Measurements from ENCODE around the gene CXCL8.

CXCL8 gene

DNA sequence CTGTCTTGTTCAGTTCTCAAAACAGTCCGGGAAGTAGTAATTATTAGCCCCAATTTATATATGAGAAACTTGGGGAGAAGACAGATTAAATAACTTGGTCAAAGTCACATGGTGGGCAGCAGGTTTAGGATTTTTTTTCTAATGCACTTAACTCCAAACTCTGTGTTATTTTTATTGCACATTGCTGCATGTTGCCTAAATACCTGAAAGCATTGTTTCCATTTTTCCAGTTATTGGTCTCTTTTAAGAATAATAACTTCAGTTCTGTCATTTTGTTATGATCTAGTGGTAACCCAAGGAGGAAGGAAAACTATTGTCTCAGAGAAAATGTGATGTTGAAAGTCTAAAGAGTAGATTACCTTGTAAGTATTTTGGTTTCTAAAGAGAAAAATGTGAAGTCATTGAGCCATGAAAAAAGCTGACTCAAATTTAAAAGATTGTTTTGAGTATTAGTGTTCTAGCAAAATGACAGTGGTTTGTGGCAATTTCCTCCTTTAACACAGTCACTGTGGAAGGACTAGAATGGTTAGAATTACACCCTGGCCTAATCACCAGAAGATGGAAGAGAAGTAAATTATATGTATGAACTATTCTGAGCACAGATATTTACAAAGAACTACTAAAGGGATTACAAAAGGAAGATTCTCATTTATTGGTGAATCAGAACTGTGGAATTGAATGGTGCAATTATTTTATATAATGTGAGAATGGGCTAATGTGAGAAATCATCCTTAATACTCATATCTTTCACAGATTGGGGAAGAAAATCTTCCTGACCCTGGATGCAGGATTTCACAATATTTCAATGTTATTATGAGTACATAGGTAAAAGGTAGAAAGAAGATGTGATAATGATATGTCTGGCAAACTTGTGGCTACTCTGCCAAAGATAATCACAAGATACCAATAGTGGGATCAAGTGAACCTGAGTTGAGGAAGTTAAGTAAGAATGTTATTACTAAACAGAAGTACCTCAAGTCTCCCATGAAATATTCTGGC lies 21.7 kb upstream of the CXCL8 start:
- DNase-seq (ENCODE audit: low read depth), result peak; percentile 47

DNA sequence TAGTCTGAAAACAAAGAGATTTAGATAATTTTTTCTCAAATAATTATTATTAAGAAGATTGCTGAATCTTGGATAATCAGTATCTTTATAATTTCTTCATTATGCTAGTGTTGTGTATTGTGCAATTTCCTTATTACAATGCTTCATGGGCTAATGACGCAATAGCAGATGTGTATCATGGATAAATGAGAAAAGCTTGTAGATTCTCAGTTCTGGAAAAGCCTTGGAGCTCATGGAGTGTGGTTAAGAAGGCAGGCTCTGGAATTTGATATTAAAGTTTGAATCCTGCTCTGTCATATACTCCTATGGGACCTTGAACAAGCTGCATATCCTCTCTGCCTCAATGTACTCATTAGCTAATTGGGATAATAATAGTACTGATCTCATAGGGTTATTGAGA lies 18.9 kb upstream of the CXCL8 start:
- DNase-seq (ENCODE audit: low read depth), result peak; percentile 69

DNA sequence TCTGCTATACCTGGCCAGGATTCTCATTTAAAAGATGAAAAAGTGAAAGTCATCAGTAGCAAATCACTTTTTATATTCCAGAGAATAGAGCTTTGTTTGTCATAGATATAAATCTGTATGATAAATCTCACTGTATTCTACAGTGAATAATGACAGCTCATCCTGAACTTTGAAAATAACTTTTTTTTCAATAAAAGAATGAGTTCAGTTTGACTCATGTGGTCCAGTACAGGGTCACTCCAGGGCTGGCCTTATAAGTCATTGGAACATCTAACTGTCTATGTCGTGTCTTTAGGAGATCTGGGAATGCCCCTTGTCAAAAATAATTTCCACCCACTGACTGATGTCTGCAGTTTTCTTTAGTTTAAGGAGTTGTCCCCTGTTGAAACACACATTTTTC lies 18.5 kb upstream of the CXCL8 start:
- no peak for DNase-seq (ENCODE audit: low read depth)

DNA sequence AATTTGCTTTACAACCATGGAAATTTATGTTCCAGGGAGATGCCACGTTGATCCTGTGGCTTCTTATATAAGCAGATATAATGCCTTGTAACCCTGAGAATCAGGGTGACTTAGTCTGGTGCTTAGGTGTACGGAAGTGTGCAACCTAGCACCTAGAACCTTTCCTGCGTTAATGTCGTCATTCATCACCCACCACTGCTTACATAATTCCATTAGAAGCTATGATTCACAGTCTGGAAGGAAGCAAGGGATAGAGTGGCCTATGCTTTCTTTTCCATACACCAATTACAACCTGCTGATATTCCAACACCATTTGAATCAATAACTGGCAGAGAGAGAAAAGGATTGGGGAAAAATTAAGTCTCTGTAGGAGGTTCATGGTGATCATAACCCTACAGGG lies 17.3 kb upstream of the CXCL8 start:
- DNase-seq (ENCODE audit: low read depth), result no peak

DNA sequence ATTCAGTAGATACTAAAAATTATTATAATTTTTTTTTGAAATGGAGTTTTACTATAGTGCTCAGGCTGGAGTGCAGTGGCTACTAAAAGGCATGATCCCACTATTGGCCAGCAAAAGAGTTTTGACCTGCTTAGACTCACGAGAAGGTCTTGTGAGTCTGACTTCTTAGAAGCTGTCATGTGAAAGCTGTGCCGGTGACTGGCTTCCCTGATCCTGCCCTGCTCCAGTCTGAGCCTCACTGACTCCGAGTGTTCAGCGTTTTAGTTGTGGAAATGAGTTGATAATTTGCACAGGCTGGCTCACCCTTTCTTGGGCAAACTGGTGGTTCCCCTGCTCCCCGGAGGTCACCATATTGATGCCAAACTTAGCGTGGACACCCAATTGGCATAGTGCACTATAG lies 16.4 kb upstream of the CXCL8 start:
- DNase-seq (ENCODE audit: low read depth), result no peak

DNA sequence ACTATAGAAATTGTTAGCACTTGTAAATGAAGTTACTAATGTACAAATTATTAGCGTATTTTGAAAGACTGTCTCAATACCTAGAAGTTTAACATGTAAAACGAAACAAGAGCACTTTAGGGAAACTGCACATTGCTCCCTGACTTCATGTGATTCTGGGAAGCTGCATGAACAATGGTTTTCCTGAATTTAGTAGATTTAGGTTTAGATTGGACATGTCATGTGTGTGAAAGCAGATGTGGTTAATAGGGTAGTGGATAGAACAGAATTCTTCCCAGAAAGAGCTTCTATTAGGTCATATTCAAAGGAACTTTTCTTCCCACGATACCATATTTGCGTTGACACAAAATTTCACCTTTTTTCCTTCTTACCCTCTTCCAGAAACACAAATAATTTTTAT lies 14.9 kb upstream of the CXCL8 start:
- DNase-seq (ENCODE audit: low read depth), result no peak

DNA sequence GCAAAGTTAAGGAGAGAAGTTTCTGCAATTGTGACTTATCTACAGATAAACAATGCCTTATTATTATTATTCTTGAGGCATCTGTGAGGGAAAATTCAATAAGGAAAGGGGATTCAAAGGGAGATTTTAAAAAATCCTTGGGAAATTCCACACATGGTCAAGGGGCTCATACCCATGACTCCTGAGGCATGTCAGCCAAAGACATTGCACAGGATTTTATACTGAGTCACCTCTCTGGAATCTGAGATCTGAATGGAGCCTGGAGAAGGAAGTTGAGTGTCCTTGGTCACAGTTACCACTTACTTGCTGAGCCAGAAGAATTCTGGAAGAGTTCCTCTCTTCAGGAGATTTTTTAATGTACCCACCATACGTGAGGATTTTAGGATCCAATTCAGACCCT lies 14.4 kb upstream of the CXCL8 start:
- DNase-seq (ENCODE audit: low read depth), result peak; percentile 79

DNA sequence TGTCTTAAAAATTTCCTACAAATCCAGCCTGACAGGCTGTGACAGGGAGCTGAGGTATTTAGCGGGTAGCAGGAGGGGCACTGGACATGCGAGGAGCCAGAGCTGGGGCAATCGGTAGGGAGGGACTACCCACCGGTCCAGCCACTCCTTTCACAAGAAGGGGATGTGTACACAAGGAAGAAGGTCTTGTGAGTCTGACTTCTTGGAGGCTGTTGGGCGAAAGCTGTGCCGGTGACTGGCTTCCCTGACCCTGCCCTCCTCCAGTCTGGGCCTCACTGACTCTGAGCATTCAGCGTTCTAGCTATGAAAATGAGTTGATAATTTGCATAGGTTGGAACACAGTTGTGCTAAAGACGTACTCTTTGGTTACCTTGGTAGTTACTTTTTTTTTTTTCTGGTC lies 12.7 kb upstream of the CXCL8 start:
- no peak for DNase-seq (ENCODE audit: low read depth)

DNA sequence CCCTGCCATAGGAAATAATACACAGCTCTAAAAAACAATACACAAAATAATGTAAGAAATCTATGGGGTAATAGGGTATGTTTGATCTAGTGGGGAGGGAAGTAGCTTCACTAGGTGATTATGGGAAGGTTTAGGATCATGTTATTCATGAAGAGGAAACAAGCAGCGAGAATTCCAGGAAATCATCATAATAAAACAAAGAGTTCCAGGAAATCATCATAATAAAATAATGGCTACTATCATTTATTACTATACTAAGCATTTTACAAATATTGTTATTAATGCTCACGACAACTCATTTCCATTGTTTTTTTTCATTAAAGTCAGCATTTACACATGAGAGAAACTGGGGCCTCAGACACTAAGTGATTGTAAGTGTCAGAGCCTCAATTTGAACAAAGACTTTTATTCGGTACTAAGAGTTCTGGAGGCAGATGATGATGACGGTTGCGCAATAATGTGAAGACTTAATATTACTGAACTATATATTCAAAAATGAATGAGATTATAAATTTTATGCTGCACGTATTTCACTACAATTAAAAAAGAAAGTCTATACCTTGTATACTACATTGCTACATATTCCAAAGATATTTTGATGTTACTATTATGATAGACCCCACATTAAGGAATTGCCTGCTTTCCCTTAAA lies 12.2 kb upstream of the CXCL8 start:
- DNase-seq (ENCODE audit: low read depth), result no peak

DNA sequence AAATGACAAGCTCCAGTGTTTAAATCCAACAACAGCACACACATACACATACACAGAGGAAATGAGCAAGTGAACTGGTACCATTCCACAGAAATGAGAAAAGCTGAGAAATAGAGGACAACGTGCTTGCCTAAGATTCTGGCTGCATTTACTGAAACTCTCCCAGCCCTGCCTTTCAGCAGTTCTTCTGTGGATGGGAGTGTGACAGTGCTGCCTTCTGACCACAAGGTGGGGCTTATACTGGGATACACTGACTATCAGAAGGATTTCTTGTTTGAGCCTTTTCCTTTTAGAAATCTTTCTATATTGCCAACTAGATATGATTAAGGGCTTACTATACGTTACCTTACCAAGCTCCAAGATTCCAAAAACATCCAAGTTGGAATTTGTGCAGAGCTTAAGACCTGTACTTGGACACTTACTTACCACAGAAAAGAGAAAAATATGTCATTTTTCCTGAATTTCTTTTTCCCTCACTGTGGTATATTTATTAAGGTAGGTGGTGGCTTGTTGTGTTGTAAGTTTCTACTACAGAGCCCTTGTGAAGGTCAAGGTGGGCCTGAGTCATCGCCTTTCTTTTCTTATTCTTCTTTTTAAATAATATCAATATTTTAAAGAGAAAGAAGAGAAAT lies 10.7 kb upstream of the CXCL8 start:
- DNase-seq (ENCODE audit: low read depth), result peak; percentile 60

DNA sequence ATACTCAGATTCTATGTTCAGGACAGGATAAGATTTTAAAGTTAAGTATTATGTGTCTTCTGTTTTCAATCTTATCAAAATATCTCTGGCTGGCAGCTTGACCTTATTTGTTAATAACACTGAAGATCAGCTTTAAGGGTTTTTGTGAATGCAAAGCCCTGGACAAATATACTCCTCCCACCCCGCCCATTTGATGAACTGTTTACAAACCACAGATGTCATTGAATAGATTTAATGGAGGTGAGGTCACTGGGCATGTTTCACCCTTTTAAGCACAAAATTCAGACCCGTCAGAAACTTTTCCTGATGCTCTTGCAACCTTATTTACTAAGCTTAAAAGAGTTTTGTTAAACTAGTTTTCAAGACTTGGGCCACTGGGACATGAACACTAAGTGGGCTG lies 10.1 kb upstream of the CXCL8 start:
- no peak for DNase-seq (ENCODE audit: low read depth)

DNA sequence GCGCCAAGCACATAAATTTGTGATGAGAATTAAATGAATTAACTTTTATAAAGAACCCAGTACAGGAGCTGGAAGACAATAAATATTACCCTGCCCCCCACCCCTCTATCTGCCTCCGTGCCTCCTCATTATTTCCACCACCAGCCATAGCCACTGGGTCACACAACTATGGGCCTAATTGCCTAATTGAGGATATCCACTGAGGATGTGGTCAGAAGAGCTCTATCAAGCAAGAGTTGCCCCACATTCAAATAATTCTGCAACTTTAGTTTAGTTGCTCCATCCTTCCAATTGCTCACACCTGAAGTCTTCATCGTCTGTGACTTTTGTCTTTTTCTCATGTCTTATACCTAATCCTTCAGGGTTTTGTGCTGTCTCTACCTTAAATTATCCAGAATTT lies 9.5 kb upstream of the CXCL8 start:
- DNase-seq (ENCODE audit: low read depth), result no peak

DNA sequence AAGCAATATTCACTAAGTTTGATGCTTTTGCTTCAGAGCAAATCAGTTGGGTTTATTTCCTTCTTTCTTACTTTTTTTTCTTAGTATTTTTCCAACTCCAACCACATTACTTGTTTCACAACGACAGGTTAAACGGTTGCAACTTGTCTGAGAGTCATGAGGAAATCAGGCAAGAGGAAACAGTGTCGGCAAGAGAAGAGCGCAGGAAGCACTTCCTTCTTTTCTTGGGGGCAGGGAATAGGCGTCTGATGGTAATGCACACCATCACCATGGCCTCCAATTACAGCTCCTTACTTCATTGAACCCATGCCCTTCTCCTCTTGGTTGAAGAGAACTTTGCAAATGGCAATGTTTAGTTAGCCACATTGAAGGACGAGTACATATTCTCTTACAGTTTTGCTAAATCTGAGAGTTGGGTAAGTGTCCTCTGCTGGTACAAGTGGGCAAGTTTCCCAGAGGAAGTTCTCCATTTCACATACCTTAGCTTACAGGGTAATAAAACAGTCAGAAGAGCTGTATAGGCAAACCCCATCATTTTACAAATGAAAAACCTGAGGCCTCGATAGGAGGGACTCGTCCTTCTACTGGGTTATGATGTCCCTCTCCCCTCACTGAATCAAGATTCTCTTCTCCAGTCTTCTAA lies 8.3 kb upstream of the CXCL8 start:
- DNase-seq (ENCODE audit: low read depth), result no peak

DNA sequence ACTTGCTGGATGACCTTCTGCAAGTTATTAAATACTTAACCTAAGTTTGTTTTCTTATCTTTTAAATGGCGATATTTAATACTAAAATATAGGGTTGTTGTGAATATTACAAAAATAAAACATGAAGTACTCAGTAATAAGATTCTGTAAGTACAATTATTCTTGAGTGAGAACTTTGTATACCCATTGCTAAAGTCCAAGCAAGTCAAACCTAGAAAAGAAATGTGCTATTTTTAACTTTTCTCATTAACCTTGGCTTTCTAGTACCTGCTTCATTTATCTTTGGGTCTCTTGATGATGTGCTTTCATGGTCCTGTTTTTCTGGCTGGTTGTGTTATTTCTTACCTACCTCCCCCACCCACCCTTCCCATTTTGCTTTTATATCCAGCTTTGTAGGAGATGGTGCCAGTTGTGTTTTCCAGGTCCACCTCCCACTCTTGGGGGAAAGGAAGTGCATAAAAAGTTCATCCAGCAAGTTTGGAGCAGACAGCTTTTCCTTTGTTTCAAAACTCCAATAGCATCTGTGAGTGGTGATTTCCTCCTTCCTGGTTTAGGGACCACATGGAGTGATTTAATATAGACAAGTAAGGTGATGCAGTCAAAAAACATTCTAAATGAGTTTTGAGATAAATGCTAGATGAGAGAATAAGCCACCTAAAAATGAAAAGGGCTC lies 7.5 kb upstream of the CXCL8 start:
- DNase-seq (ENCODE audit: low read depth), result no peak

DNA sequence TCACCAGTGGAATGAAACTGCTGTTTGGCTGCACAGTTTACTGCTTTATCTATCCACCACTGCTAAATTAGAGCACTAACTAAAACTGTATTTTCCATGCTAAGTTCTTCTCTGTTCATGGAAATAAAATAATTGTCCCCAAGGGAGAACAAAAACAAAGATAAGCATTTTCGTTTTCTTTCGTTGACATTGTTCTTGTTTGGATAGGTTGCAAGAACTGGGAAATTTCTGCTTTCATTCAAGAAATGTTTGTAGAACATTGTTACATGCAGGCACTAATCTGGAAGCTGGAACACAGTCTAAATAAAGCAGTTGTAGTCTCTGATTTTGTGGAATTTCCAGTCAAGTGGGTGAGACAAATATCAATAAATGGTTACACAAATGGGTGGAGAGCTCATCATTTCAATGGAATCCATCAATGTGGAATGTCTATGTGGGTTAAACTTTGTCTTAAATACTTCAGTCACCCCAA lies 5.8 kb upstream of the CXCL8 start:
- DNase-seq (ENCODE audit: low read depth), result no peak

DNA sequence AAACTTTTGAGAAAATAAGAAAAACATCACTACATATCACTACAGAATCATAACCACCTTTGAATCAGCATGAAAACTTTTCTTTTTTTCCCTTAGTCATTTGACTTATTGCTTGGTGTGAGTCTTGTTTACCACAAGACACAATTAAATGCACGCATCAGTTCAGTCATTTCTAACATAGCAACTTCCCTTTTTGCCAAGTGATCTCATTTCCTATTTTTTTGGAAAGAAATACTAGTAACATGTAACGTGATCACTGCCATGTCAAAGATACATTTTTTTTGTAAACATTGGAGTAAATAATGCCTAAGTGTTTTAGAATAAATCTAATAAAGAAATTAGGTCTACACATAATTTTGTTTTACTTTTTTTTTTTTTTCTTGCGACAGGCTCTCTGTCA lies 5.1 kb upstream of the CXCL8 start:
- DNase-seq (ENCODE audit: low read depth), result no peak

DNA sequence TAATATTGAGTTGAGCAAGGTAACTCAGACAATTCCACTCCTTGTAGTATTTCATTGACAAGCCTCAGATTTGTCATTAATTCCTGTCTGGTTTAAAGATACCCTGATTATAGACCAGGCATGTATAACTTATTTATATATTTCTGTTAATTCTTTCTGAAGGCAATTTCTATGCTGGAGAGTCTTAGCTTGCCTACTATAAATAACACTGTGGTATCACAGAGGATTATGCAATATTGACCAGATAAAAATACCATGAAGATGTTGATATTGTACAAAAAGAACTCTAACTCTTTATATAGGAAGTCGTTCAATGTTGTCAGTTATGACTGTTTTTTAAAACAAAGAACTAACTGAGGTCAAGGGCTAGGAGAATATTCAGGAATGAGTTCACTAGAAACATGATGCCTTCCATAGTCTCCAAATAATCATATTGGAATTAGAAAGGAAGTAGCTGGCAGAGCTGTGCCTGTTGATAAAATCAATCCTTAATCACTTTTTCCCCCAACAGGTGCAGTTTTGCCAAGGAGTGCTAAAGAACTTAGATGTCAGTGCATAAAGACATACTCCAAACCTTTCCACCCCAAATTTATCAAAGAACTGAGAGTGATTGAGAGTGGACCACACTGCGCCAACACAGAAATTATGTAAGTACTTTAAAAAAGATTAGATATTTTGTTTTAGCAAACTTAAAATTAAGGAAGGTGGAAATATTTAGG lies 821 bp downstream of the CXCL8 start:
- no peak for DNase-seq (ENCODE audit: low read depth)

DNA sequence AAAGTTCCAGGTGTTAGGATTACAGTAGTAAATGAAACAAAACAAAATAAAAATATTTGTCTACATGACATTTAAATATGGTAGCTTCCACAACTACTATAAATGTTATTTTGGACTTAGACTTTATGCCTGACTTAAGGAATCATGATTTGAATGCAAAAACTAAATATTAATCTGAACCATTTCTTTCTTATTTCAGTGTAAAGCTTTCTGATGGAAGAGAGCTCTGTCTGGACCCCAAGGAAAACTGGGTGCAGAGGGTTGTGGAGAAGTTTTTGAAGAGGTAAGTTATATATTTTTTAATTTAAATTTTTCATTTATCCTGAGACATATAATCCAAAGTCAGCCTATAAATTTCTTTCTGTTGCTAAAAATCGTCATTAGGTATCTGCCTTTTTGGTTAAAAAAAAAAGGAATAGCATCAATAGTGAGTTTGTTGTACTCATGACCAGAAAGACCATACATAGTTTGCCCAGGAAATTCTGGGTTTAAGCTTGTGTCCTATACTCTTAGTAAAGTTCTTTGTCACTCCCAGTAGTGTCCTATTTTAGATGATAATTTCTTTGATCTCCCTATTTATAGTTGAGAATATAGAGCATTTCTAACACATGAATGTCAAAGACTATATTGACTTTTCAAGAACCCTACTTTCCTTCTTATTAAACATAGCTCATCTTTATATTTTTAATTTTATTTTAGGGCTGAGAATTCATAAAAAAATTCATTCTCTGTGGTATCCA lies 1.6 kb downstream of the CXCL8 start:
- DNase-seq (ENCODE audit: low read depth), result no peak

DNA sequence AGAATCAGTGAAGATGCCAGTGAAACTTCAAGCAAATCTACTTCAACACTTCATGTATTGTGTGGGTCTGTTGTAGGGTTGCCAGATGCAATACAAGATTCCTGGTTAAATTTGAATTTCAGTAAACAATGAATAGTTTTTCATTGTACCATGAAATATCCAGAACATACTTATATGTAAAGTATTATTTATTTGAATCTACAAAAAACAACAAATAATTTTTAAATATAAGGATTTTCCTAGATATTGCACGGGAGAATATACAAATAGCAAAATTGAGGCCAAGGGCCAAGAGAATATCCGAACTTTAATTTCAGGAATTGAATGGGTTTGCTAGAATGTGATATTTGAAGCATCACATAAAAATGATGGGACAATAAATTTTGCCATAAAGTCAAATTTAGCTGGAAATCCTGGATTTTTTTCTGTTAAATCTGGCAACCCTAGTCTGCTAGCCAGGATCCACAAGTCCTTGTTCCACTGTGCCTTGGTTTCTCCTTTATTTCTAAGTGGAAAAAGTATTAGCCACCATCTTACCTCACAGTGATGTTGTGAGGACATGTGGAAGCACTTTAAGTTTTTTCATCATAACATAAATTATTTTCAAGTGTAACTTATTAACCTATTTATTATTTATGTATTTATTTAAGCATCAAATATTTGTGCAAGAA lies 2.3 kb downstream of the CXCL8 start:
- no peak for DNase-seq (ENCODE audit: low read depth)

DNA sequence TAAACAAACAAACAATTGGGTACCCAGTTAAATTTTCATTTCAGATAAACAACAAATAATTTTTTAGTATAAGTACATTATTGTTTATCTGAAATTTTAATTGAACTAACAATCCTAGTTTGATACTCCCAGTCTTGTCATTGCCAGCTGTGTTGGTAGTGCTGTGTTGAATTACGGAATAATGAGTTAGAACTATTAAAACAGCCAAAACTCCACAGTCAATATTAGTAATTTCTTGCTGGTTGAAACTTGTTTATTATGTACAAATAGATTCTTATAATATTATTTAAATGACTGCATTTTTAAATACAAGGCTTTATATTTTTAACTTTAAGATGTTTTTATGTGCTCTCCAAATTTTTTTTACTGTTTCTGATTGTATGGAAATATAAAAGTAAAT lies 2.9 kb downstream of the CXCL8 start:
- DNase-seq (ENCODE audit: low read depth), result no peak

Data from GM04503 (cell line).